ENCODE data around the gene DOCK7. TPM values are rescaled to one million over a fixed set of nuclear protein-coding genes. Genes with fewer than 3 reads are reported as not detected.
"Not testable (repeated sequence)": the region's sequence is repeated elsewhere in the genome, so short reads cannot be mapped to it uniquely, and the experiment has no call there.

Gene DOCK7
- total RNA-seq, 1 donor from 2014 or later = 25.0 TPM

DNA sequence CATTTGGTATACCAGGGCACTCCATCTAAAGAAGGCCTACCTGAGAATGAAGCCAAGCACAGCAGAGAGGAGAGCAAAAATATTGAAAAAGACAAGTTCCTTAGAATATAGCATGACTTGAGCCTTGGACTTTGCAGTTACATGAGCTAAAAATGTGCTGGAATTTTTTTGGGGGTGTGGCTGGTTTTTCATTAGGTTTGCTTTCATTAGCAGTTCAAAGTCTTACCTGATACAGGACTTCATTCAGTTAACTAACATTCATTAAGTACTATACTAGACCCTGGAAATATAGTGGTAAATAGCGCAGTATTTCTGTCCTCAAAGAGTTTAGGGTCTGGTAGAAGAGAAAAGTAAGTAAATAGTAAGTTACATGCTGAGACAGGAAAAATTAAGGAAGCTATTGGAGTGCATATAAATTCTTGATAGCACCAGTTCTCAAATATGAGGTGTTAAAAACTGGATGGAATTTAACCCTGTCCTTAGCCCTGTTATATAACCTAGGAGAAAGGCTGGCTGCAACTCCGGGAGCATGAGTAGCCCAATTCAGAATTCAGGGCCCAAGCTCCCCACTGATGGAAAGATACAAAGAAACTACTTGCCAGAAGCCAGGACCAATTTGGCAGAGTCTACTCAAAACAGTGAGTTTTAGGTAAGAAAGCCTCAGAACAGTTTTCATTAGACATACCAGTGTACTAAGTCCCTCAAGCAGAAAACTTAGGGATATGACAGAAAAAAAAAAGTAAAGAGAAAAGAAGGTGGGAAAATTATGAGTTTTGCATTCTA, 3.1 kb upstream of the DOCK7 start:
- DNase-seq (ENCODE audit: low spot score) = no peak

DNA sequence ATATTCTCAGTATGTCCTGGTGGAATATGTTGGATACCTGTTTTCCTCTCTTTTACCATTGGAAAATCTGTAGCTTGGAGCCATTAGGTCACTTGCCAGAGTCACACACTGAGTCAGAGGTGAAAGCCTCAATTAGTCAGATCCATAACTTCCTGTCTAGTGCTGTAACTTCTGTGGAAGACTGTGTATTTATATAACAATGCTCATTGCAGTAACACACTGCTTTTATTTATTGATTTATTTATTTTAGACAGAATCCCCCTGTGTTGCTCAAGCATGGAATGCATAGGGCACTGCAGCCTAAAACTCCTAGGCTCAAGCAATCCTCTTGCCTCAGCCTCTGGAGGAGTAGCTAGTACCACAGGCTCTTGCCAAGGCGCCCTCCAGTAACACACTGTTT, 1.3 kb upstream of the DOCK7 start:
- DNase-seq (ENCODE audit: low spot score) = no peak

DNA sequence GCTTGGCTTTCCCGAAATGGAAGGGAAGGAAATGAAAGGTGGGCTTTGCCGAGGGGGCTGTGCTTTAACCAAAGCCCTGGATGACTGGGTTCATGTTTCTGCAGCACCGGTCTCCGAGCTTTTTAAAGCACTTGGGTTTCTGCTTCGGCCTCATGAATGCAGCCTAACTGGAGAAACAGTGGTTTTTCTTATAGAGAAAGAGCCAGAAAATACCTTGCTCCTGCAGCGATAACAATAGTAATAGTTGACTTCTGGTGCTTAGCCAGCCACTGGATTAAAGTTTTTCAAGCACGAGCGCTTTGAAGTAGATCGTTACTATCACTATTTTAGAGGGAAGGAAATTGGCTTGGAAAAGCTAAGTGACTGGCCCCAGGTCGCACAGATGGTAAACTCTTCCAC, 500 bp upstream of the DOCK7 start:
- DNase-seq (ENCODE audit: low spot score) = no peak

DNA sequence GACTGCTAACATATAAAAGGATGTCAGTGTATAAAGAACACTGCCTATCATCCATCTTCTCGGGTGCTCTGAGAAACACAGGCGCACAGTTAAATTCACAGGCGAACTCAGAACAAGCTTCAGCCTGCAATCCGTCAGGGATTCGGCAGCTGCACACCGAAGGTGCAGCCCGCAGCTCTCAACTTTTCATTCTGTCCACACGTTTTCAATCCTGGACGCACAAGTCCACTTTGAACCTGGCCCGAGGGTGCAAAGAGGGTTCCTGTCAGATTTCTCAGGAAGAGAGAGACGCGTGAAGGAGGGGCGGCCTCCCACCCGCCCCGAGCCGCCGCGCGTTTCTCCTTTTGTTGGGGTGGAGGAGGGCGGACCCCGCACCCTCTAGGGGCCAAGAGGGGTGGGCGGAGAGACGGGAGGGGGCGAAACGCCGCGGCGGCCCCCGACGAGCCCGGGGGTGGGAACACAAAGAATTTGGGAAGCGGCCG, 724 bp downstream of the DOCK7 start:
- no peak for DNase-seq (ENCODE audit: low spot score)

DNA sequence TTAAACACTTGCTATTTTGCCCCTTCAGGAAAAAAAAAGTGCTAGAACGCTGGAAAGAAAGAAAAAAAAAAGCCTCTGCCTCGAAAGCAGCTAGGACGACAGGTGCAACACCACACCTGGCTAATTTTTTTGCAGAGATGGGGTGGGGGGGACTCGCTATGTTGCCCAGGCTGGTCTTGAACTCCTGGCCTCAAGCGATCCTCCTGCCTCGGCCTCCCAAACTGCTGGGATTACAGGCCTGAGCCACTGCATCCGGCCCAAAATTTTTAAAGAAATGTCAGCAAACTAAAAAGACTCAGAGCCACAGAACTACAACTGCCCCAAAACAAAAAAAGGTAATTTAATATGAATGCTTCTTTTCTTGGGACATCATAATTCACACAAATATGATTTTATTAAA, 1.4 kb downstream of the DOCK7 start:
- no peak for DNase-seq (ENCODE audit: low spot score)

DNA sequence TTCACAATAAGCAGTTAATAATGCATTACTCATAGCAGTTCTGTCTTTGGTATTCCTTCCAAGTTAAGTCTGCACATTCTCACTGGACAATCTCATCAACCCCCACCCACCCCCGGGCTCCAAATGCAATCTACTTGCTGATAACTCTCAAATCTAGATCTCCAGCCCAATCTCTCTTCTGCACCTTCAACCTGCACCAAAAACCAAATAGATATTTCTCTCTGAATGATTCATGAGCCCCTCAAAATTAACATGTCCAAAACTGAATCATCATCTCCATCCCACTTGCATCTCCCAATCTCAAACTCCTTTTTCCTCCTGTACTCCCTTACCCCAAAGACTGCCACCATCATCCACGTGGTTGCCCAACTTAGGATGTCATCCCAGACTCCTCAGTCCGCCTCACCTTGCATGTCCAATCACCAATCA, 2.7 kb downstream of the DOCK7 start:
- no peak for DNase-seq (ENCODE audit: low spot score)

DNA sequence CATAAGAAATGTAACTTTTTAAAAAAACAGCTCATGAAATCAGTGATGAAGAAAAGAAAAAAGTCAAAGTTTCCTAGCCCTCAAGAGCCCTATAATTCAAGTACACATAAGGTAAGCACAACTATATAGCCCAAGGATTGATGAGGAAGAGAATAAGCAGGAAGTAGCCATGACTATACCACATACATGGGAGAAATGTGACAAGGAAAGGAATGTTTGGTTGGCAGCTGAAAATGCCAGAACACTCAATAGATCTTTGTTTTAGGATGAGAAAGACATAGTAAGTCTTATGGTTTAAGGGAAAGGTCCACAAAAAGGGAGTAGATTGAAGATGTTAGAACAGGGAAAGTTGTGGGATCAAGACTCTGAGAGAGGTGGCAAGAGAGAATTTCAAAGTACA, 5.7 kb downstream of the DOCK7 start:
- no peak for DNase-seq (ENCODE audit: low spot score)

DNA sequence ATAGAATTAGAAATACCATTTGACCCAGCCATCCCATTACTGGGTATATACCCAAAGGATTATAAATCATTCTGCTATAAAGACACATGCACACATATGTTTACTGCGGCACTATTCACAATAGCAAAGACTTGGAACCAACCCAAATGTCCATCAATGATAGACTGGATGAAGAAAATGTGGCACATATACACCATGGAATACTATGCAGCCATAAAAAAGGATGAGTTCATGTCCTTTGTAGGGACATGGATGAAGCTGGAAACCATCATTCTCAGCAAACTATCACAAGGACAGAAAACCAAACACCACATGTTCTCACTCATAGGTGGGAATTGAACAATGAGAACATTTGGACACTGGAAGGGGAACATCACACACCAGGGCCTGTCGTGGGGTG, 7.2 kb downstream of the DOCK7 start:
- not testable (repeated sequence) for DNase-seq (ENCODE audit: low spot score)

DNA sequence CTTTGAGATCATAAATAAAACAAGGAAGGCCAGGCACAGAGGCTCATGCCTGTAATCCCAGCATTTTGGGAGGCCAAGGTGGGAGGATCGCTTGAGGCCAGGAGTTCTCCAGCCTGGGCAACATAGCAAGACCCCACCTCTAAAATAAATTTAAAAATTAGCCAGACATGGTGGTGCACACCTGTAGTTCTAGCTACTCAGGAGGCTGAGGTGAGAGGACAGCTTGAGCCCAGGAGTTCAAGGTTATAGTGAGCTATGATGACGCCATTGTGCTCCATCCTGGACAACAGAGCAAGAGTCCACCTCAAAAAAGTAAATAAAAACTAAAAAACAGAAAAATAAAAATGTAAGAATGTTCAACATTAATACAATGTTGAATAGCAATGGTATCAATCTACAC, 10.4 kb downstream of the DOCK7 start:
- DNase-seq (ENCODE audit: low spot score) = not testable (repeated sequence)

DNA sequence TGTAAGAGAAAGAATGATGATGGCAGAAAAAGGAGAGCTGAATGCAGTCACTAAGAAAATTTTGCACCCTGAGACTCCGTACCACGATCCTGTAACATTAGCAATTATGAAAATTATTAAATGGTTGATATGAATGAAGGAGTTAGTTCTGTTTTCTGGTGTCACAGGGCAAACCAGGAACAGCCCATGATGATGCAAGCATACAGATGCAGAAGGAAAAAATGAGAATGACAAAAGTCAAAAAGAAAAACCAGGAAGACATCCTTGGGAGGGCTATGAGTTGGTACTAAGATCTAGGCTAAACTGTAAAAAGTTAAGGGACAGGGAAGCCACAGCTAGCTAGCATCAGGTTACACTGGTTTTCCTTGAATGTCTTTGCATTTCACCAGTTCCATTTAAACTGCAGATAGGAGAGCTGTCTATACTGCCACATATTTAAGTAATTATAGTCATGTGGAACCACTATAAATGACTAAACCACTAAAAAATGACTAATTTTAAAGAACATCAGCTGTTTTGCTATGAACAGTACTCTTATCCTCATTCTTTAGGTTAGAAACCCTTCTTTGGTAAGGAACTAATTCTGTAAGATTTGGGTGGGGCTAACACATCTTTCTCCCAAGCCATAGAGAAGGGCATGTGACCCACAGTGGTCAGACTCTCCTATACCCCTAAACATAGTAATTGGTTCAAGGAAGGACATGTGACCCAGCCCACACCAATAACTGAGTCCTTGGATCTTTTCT, 11.4 kb downstream of the DOCK7 start:
- DNase-seq (ENCODE audit: low spot score) = no peak

DNA sequence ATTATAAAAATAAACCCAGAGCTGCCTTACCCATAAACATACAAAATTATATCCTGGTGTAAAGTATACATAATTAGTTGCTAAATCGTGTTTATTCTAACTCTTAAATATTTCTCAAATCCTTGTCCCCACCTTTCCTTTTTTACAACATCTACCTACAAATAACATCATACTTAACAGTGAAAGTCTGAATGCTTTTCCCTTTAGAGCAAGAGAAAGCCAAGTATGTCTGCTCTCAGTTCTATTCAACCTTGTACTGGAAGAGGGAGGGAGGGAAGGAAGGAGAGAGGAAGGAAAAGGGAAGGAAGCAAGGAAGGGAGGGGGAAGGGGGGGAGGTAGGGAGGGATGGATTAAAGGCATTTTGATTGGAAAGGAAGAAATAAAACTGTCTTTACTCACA, 14.6 kb downstream of the DOCK7 start:
- DNase-seq (ENCODE audit: low spot score) = no peak

DNA sequence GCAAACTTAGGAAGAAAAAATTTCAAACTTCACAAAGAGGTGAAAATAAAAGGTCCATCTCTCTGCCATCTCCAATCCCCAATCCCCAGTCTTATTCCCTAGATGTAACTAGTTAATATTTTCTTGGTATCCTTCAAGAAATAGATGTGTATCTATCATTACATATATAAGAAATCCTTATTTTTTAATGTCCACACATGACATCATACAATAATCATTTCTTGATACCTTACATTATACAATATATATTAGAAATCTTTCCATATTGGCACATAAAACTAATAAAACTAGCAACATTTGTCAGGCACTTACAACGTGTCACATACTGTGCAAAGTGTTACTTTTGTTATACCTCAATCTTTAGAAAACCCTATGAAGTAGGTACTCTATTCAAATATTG, 16.2 kb downstream of the DOCK7 start:
- DNase-seq (ENCODE audit: low spot score) = no peak

DNA sequence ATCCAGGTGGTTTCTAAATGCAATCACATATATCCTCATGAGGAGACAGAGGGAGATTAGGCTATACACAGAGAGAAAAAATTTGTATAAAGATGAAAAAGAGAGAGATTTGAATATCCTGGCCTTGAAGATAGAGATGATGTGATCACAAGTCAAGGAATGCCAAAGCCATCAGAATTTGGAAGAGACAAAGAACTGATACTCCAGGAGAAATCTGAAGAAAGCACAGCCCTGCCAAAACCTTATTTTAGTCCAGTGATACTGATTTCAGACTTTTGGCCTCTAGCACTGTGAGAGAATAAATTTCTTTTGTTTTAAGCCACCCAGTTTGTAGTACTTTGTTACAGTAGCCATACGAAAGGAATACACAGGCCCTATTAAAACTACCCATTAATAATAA, 33.4 kb downstream of the DOCK7 start:
- no peak for DNase-seq (ENCODE audit: low spot score)

DNA sequence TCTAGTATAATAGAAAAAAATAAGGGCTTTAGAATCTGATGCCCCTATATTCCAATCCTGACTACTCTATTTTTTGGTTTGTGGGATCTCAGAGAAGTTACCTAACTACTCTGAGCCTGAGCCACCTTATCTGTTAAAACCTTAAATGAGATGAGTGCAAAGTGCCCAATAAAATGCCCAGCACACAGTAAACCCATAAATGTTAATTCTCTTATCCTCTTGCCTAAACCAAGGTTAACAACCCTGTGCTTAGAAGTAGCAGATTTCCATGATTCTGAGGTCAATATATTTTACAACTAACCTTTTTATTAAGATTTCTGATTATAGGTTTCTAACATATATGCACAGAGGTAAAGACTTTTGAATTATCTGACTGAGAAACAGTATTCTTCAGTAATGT, 35.8 kb downstream of the DOCK7 start:
- no peak for DNase-seq (ENCODE audit: low spot score)

DNA sequence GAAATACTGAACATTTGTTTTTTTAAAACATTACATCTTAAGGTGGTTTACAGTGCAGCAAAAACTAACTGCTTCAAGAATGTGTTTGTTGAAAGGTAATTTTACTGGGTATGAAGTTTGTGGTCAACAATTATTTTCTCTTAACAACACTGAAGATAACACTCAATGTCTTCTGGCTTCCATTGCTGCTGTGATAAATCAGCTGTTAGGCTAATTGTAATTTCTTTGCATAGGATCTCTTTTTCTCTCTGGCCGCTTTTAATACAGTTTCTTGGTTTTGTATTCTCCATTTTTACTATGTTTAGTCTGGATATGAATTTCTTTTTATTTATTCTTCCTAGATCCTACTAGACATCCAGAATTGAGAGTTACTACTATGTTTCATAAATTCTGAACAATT, 44.9 kb downstream of the DOCK7 start:
- no peak for DNase-seq (ENCODE audit: low spot score)

DNA sequence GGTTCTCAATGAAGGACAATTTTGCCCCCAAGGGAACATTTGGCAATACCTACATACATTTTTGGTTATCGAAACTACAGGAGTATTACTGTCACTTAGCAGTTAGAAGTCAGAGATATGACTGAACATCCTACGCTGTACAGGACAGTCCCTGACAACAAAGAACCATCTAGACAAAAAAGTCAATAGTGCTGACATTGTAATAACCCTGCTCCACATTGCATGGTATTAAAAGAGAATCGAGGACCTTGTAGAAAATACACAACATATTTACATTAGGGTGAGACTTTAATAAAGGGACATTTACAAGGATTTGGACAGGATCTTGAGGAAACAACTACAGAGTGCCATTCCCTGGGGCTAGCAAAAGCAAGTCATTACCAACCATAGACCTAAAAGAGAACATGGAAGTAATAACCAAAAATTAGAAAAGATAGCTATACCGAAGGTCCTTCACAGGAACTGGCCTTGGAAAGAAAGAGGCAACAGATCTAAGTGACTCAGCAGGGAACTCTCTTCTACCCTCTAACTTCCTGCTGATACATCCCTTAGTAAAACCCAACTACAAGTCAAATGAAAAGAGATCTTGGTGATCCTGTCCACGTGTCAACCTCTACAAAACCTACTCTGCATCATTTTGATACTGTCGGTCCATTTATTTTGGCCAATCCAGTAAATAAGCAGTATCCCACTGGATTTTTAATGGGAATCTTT, 50.6 kb downstream of the DOCK7 start:
- DNase-seq (ENCODE audit: low spot score) = no peak

DNA sequence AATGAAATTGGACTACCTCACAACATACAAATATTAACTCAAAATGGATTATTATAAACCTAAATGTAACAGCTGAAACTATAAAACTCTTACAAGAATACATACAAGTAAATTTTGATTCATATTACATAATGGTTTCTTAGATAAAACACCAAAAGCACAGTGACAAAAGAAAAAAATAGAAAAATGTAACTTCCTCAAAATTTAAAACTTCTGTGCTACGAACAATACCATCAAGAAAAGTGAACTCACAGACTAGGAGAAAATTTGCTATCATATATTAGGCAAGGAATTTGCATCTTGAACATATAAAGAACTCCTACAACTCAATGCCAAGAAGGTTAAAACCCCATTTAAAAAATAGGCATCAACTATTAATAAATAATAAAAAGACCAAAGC, 59.7 kb downstream of the DOCK7 start:
- DNase-seq (ENCODE audit: low spot score) = no peak

DNA sequence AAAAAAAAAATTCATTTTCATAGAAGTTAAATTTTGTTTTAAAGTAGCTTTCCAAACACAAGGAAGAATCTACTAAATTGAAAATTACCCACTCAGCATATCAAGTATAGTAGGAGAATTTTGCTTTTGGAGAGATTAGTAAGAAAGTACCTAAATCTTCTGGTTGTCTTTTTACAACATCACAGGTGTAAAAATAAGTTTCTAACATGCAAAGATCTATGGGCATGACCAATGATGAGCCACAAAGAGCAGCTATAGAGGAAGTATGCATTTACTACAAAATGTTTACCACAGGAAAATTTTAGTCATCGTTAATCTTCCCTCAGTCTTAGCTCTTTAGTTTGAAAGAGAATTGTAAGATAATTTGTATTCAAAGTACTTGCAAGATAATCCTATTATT, 62.8 kb downstream of the DOCK7 start:
- DNase-seq (ENCODE audit: low spot score) = no peak

DNA sequence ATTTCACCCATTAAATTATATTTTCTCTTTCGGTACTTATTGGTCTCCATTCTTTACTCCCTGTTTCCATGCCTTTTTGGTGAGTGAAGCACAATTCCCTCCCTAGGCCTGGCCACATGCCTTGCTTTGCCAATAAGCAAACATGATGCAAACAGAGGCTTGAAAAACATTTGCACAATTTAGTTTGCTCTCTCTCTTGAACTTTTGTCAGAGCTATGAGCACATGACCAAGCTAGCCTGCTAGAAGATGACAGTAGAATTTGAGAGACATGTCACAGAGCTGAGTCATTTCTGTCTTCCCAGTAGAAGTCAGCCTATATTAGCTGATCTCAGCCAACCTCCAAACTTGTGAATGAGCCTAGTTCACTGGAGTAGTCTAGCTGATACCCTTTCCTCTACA, 66.3 kb downstream of the DOCK7 start:
- DNase-seq (ENCODE audit: low spot score) = no peak

DNA sequence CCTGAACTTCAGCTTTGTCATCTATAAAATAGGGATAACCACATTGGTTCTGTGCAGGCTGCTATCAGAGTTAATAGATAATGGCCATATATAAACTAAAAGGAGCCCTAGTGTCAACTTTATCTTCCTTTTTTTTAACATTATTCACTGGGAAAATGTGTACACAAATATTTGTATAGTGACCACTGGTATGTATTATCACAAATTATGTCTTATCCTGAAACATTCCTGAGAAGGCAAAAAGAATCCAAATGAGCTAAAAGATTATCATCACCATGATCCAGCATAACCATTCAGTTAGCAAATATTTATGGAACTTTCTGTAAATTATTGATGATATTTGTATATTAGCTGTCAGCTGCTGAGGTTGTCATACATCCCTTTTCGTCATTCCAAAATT, 74.3 kb downstream of the DOCK7 start:
- DNase-seq (ENCODE audit: low spot score) = no peak

DNA sequence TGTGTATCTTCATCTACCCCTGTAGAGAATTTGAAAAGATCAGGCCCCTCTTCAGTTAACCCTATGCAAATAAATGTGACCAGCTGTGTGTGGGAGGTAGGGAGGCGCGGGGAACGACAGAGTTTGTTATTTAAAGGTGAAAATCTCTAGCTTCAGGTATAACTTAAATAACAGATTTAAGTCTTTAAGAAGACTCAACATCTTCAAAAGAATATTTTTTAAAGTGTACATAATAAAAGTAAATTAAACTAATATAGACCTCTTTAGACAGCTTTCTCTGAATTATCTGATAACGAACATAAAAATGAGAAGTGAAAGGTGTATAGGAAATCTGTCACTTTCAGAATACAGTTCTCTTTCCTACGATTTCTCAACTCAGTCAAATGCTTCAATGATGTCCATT, 74.9 kb downstream of the DOCK7 start:
- DNase-seq (ENCODE audit: low spot score) = no peak

DNA sequence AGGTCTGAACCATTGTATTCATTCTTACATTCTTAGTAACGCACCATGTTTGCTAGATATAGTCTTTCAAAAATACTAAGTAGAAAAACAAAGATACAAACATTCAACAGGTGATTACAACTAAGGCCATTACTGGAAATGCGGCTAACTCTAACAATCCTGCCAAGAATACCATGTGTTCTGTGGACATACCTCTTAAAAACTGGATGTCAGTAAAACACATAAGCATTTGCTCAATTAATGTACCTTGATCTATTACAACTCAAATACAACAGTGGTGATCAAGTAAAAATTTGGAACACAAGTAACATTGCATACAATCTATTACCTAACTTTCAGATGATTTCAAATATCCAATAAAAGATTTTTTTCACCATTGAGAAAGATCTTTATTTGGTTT, 75.4 kb downstream of the DOCK7 start:
- no peak for DNase-seq (ENCODE audit: low spot score)

DNA sequence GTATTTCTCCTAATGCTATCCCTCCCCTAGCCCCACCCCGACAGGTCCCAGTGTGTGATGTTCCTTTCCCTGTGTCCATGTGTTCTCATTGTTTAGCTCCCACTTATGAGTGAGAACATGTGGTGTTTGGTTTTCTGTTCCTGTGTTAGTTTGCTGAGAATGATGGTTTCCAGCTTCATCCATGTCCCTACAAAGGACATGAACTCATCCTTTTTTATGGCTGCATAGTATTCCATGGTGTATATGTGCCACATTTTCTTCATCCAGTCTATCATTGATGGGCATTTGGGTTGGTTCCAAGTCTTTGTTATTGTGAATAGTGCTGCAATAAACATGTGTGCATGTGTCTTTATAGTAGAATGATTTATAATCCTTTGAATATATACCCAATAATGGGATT, 77.6 kb downstream of the DOCK7 start:
- not testable (repeated sequence) for DNase-seq (ENCODE audit: low spot score)

Data from mucosa of gallbladder (tissue), 1 donor.